HT-29 (cell line): ENCODE measurements around the gene LITAF. TPM values are rescaled to one million over a fixed set of nuclear protein-coding genes. Genes with fewer than 3 reads are reported as not detected.
A peak's percentile ranks its signal among the peaks of the same experiment; 100 is the strongest.

Experiments used
- DNase-seq: peaks from one replicate; pipeline ENCODE4 v3.0.0-alpha.2; 2015; ENCODE audit warnings: low spot score
- total RNA-seq: library from RNA; depleted of rRNA; stranded (reverse); fragments of >200 nt; shearing (Covaris generic); gene quantifications from 2 replicates; pipeline ENCODE4 v1.2.3, GENCODE V29; 2014; rRNA removed

The LITAF gene
- total RNA-seq = 116 and 128 TPM in 2 replicates

DNA sequence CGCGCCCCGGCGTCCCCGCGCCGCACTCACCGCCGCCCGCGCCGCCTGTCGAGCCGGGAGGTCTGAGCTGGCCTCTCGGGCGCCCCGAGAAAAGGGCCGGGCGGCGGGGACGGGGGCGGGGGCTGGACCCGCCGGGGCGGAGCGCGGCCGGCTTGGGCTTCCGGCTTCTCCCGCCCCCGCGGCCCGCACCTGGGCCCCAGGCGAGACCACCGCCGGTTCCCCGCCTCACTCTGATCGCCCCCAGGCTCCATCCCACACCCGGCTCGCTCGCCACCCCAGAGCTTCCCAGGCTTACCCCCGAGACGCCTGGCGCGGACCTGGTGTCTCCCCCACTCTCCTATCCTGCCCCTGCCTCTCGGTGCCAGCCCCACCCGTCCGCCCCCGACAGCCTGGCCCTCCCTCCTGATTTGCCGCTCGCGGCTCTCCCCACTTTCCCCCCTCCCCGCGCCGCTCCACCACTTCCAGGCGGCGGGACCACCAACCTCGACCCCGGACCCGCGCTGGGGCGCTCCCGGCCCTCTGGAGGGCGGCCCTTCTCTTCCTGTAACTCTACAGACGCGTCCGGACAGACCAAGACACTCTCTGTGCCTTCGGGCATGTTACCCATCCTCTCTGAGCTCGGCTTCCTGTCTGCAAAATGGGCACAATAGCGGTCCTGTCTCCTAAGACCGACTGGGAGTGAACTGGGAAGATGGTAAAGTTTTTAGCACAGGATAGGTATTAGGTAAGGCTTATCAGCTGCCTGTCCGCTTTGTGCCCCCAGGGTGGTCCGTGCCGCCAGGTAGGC lies at the start of gene LITAF:
LITAF (minus strand) TSS at position 64 of the 787 bp plus-strand sequence. CDS start 30,189 bp downstream, outside the sequence.
- DNase-seq = peak; percentile 72

DNA sequence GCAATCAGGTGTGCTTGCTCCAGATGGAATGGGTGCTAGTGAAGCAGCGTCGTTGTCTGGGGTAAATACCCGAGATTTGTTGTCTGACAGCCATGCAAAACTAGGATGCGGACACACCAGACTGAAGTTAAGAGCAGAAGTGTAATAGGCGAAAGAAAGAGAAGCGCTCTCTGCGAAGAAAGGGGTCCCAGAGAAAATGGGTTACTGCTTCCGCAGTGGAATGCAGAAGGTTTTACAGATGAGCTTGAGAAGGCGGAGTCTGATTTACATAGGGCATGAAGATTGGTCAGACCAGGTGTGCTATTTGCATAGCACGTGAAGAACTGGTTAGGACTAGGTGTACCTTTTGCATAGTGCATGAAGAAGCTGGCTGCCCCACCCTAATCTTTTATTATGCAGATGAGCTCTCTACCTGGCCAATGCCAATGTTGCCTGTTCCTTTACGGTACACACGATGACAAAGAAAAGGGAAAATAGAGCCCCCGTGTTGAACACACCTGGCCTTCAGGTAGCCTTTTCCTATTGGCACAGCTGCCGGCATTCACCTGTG lies 49.5 kb upstream of the LITAF start:
- DNase-seq = peak; percentile 44

- DNase-seq = no peak
Measured at GRCh38 chr16:11635679-11636171, 49.0 kb upstream of the LITAF start.

DNA sequence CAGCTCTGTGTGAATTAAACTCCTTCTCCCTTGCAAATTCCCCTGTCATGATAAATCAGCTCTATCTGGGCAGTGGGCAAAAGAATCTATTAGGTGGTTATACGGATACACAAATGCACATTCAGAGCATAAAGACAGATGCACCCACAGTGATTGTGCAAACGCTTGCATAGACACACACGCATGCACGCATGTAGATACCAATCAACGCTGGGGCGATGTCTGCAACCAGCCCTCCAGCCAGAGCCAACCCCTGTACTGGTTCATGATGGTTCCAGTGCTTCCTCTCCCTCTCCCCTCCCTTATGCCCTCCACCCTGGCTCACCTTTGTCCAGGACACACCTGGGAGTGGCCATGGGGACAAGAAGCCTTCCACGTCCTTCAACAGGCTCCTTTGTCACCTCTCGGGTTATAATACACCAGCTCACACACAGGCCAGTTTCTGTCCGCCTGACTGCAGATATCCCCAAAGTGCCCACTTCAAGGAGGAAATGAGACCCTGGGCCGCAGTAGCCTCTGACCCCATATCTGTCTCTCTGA lies 48.5 kb upstream of the LITAF start:
- no peak for DNase-seq

DNA sequence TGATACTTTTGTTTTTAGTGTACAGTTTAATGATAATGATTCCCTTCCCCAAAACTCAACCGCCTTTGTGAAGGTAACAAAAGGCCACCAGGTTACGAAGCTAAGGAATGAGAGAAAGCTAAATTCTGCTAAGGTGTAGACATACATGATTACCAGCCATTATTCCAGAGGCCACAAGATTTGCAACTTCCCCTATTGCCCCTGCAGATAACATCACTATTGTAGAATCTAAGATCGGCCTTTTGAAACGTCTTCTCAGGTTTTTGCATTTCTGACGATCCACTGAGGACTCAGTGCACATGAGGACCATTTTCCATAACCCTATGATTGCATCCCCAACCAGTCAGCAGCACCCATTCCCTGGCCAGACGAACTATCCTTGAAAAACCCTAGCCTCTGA lies 47.6 kb upstream of the LITAF start:
- no peak for DNase-seq

- DNase-seq = no peak
Measured at GRCh38 chr16:11633113-11633512, 46.4 kb upstream of the LITAF start.

- DNase-seq = no peak
Measured at GRCh38 chr16:11632455-11632939, 45.8 kb upstream of the LITAF start.

GRCh38 chr16:11631214-11631613 lies 44.5 kb upstream of the LITAF start:
- DNase-seq = no peak

DNA sequence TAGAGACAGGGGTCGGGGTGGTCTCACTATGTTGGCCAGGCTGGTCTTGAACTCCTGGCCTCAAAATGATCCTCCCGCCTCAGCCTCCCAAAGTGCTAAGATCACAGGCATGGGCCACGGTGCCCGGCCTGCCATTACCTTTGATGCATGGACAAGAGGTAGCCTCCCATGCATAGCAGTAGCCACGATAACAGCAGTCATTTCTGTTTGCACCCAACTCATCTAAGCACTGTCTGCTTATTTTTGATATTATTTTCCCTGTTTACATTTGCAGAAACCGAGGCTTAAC lies 44.0 kb upstream of the LITAF start:
- DNase-seq = no peak

DNA sequence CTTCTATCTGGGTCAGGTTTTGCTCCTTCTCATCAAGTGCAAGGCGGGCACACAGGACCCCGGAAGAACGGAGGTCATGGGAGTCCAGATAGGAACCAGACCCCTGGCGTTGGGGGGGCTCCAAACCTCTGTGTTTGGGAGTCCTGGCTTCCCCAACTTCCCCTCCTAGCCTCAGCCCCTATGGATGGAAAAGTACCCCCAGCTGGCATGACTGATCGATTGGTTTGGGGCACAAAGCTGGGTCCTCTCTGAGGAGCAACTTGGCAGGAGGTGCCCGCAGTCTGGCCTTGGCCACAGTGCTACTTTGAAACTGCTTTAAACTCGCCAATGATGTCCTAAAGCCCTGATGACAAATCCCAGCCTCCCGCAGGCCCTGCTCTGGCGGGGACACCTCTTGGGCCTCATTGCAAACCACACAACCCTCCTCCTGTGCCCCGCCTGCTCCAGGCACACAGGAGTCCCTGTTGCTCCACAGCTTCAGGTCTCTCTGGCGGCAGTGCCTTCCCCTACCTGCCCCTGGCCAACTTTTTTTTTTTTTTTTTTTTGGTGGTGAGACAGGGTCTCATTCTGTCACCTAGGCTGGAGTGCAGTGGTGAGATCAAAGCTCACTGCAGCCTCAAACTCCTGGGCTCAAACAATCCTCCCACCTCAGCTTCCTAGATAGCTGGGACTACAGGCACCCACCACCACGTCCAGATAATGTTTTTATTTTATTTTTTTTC lies 43.5 kb upstream of the LITAF start:
- no peak for DNase-seq

DNA sequence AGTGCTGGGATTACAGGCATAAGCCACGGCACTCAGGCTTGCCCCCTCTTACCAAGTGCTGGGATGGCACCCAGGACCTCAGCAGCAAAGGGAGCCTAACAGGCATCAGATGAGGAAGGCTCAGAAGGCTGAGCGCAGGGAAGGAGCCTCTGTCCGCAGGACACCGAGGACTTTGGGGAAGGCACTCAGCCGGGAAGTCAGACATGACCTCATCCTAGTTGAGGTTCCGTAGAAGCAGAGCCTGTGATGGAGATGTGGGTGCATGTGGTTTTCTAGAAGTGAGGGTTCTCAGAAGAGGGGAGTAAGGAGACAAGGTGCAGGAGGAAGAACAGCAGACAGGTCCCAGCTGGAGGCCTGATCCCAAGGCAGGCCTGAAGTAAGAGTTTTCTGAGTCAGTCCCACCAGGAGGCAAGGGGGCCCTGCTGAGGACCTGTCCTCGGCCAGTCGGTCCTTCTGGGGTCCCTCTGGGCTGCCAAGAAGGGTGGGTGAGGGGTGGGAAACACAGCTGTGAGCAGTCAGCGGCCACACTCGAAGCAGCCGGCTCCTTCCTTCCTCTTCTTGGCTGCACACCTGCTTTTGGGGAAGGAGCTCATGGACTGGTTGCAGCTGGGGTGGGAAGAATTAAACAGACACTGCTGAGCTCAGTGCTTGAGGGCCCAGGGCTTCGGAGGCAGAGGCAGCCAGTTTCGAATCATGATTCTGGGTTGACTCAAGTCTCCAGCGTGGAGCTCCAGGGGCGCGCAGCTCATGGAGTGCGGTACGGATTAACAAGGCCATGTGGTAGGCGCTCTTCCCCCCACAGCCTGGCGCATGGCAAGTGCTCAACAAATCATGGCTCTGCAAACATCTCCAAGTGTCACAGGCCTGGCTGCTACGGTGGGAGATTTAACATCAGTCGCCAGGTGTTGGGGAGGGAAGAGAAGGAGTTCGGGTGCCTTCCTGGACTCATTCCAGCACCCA lies 42.6 kb upstream of the LITAF start:
- DNase-seq = no peak

DNA sequence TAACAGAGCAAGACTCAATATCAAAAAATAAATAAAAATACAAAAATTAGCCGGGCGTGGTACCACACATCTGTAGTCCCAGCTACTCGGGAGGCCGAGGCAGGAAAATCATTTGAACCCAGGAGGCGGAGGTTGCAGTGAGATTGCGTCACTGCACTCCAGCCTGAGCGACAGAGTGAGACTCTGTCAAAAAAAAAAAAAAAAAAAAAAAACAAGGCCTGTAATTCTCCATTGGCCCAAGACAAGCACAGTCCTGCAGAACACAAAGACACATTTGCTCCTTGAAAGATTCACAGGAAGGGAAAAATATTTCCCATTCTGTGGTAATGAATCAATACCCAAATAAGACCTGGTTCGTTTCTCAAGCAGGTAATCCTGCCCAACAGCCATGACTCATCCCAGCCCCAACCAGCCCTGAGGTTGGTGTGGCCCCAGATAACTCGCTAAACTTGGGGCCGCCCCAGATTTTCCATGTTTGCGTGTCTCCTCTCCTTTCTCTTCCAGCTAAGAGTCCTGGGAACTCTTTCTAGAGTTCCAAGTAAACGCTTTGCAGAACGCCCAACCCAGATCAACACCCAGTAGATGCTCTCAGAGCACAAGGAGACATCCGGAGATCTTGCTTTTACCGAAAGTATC lies 41.2 kb upstream of the LITAF start:
- DNase-seq = peak; percentile 14

DNA sequence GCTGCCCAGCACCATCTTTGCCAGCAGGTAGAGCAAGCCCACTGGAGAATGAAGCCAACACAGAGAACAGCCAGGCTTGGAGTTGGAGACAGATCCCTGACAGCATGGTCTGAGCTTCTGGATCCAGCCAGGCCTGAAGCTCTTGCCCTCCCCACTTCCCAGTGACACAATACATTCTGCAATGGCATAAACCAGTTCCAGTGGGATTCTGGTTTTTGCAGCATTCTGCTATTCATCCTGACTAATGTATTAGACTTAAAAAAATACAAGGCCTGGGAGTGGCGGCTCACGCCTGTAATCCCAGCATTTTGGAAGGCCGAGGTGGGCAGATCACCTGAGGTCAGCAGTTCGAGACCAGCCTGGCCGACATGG lies 40.6 kb upstream of the LITAF start:
- no peak for DNase-seq

GRCh38 chr16:11626657-11627291 lies 40.1 kb upstream of the LITAF start:
- DNase-seq = no peak

DNA sequence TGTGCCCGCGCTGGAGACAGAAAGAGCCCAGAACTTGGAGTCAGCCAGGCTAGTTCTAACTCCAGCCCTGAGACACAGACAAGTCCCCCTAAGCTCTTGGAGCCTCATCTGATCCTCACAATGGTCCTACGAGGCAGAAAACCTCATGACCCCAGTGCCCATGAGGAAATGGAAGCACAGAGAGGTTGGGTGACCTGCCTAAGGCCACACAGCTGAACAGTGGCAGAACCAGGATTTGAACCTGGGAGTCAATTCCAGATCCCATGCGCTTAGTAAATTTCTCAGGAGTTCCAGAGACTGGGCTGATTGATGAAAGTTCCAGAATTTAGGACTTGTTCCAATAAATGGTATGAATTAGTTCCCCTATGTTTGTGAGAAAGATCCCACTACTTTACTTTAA lies 39.0 kb upstream of the LITAF start:
- no peak for DNase-seq

DNA sequence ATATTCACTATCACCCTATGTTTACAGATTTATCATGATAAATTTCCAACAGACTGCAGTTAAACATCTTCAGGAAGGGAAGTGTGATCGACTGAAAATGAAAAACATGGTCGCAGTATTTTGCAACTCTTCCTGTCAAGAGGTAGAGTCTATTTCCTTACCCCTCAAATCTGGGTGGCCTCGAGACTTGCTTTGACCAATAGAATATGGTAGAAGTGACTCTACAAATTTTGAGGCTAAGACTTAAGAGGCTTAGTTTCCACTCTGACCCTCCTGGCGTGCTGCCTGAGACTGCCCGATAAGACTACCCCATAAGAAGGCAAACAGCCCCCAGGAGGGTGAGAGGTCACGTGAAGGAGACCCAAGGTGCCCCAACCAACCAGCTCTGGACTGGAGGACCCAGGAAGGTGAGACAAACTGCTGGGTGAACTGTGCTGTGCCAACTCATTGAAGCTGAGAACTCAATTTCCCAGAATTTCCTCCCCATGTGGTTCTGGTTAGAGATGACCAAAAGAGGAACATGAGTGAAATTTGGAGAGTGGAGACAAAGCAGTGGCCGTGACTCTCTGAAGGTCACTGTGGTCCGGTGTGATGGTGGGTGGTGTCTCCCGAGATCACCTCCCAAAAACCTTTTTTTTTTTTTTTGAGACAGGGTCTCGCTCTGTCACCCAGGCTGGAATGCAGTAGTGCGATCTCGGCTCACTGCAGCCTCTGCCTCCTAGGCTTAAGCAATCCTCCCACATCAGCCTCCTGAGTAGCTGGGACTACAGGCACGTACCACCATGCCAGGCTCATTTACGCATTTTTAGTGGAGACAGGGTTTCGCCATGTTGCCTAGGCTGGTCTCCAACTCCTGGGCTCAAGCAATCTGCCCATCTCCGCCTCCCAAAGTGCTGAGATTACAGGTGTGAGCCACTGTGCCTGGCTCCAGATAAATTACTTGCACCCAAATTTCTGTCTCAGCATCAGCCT lies 38.2 kb upstream of the LITAF start:
- DNase-seq = no peak

- DNase-seq = no peak
Measured at GRCh38 chr16:11624205-11624604, 37.5 kb upstream of the LITAF start.

DNA sequence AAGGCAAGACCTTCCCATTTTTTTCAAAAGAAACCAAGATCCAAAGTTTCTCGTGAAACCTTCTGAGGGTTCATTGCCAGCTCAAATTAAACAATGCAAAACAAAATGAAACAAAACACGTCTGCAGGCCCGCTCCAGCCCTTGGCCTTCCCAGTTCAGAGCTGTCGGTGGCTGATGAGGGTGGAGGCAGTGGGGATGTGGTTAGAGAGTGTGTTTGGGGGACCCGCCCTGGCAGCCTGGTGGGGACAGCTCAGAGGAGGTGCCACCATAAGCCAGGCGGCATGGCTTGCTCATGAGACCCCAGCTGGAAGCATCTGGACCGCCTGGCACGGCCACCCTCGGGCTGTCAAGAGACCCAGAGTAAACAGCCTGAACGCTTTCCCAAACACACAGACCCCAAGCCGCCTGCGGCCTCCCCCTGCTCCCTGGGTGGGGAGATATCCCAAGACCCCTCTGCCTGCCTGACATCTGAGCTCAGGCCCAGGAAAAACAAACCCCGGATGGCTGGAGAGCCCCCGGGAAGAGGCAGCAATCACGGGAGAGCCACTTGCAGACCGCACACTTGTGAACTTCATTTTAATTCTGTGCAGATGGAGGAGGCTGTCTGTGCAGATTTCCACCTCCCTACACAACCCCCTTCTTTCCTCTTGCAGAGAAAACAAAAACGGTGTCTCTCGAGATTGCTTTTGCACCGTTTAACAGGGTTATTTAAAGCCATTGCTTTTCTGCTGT lies 35.4 kb upstream of the LITAF start:
- DNase-seq = no peak
